Fibroblast of the aortic adventitia (primary cell): Measurements from ENCODE around the gene YKT6. TPM values are rescaled to one million over a fixed set of nuclear protein-coding genes. Genes with fewer than 3 reads are reported as not detected.
A peak's percentile ranks its signal among the peaks of the same experiment; 100 is the strongest.

ENCODE experiments used
- DNase-seq: peaks from one replicate; pipeline ENCODE4 v3.0.0-alpha.2; 2010; ENCODE audit warnings: low read depth
- H3K4me3 ChIP-seq: 2 replicates; pipeline ENCODE4 v1.5.1; 2011; ENCODE audit warnings: low read depth, mild to moderate bottlenecking, control low read depth, low read length, moderate library complexity
- CTCF ChIP-seq: IDR thresholded peaks from 2 replicates; pipeline ENCODE4 v1.5.1; 2011; ENCODE audit warnings: mild to moderate bottlenecking, low read length, control low read depth, inconsistent platforms; ENCODE audit not compliant: insufficient read depth
- total RNA-seq: library from RNA; depleted of rRNA; stranded (reverse); fragments of >200 nt; gene quantifications from 2 replicates; pipeline ENCODE4 v1.2.3, GENCODE V29; 2012; ENCODE audit warnings: low replicate concordance

Gene YKT6
- total RNA-seq, 1 donor, result 99.4 TPM

GRCh38 chr7:44262031-44262430, 61.3 kb downstream of the YKT6 start:
- DNase-seq, result no peak
- H3K4me3 ChIP-seq, result no peak overlapping the region
- TF ChIP-seq CTCF, result no peak

GRCh38 chr7:44263326-44264082, 62.7 kb downstream of the YKT6 start:
- H3K4me3 ChIP-seq, result no peak overlapping the region
- DNase-seq, result peak; percentile 6
- no peak for TF ChIP-seq CTCF

Other genes with a start within 250 kb of the YKT6 start
- not detected in 2 replicates for gene SPDYE1, start 203.1 kb upstream of the YKT6 start, total RNA-seq
- gene DBNL, start 156.3 kb upstream of the YKT6 start, total RNA-seq, result 73.0 and 110 TPM in 2 replicates
- not detected in 2 replicates for gene PGAM2, start 135.4 kb upstream of the YKT6 start, total RNA-seq
- 18.1 and 59.9 TPM in 2 replicates for gene POLM, start 118.4 kb upstream of the YKT6 start, total RNA-seq
- 168 and 234 TPM in 2 replicates for gene AEBP1, start 96.6 kb upstream of the YKT6 start, total RNA-seq
- 66.6 and 87.9 TPM in 2 replicates for gene POLD2, start 77.4 kb upstream of the YKT6 start, total RNA-seq
- gene MYL7, start 59.6 kb upstream of the YKT6 start, total RNA-seq, result not detected in 2 replicates
- 0.36 TPM in 1 of 2 replicates, not detected in the other for gene GCK, start 11.5 kb upstream of the YKT6 start, total RNA-seq
- 6.4 TPM in 1 of 2 replicates, not detected in the other for gene CAMK2B, start 124.6 kb downstream of the YKT6 start, total RNA-seq